Kidney tubule cell (primary cell): ENCODE data around the gene SEC14L1.

Experiments used
- DNase-seq: peaks from one replicate; pipeline ENCODE4 v3.0.0-alpha.2; 2018; ENCODE audit warnings: low spot score

SEC14L1 gene

GRCh38 chr17:77264617-77265230 lies 124.0 kb downstream of the SEC14L1 start:
- DNase-seq: no peak

GRCh38 chr17:77266213-77266612 lies 125.4 kb downstream of the SEC14L1 start:
- DNase-seq: no peak
